Measurements from ENCODE around the gene GALNT18. TPM values are rescaled to one million over a fixed set of nuclear protein-coding genes. Genes with fewer than 3 reads are reported as not detected.

The GALNT18 gene
- total RNA-seq, 1 donor from 2014 or later: 24.4 TPM

GRCh38 chr11:11312738-11313137 is 309.1 kb downstream of the GALNT18 start:
- no peak overlapping the region for H3K27ac ChIP-seq (replicated peaks)
- H3K36me3 ChIP-seq: peaks cover 6% of the 10 kb centered on the region
- no peak for DNase-seq
- no peaks in the 10 kb centered on the region for H3K9me3 ChIP-seq (replicated peaks)
- TF ChIP-seq, protein P1, sequence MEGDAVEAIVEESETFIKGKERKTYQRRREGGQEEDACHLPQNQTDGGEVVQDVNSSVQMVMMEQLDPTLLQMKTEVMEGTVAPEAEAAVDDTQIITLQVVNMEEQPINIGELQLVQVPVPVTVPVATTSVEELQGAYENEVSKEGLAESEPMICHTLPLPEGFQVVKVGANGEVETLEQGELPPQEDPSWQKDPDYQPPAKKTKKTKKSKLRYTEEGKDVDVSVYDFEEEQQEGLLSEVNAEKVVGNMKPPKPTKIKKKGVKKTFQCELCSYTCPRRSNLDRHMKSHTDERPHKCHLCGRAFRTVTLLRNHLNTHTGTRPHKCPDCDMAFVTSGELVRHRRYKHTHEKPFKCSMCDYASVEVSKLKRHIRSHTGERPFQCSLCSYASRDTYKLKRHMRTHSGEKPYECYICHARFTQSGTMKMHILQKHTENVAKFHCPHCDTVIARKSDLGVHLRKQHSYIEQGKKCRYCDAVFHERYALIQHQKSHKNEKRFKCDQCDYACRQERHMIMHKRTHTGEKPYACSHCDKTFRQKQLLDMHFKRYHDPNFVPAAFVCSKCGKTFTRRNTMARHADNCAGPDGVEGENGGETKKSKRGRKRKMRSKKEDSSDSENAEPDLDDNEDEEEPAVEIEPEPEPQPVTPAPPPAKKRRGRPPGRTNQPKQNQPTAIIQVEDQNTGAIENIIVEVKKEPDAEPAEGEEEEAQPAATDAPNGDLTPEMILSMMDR (IDR thresholded peaks at IDR 0.05; ENCODE audit: borderline replicate concordance): no peak
- H3K4me1 ChIP-seq: peaks cover 35% of the 10 kb centered on the region
- H3K4me3 ChIP-seq: no peak overlapping the region
- H3K27me3 ChIP-seq (ENCODE audit: low read depth): no peaks in the 10 kb centered on the region
- intact Hi-C loops (cut with micrococcal nuclease): no loop called here

- TF ChIP-seq, protein P1 (IDR thresholded peaks at IDR 0.05; ENCODE audit: borderline replicate concordance): no peak
- H3K27ac ChIP-seq (replicated peaks): no peak overlapping the region
- DNase-seq: no peak
- intact Hi-C loops (cut with micrococcal nuclease): no loop called here
- H3K27me3 ChIP-seq (ENCODE audit: low read depth): no peaks in the 10 kb centered on the region
- no peaks in the 10 kb centered on the region for H3K9me3 ChIP-seq (replicated peaks)
- H3K4me1 ChIP-seq: peaks cover 35% of the 10 kb centered on the region
- no peaks in the 10 kb centered on the region for H3K36me3 ChIP-seq
- H3K4me3 ChIP-seq: no peak overlapping the region
Measured at GRCh38 chr11:11311169-11311568, 310.6 kb downstream of the GALNT18 start.

GRCh38 chr11:11309906-11310305 is 311.9 kb downstream of the GALNT18 start:
- no peaks in the 10 kb centered on the region for H3K27me3 ChIP-seq (ENCODE audit: low read depth)
- H3K9me3 ChIP-seq (replicated peaks): no peaks in the 10 kb centered on the region
- no peak for DNase-seq
- intact Hi-C loops (cut with micrococcal nuclease): no loop called here
- peaks cover 35% of the 10 kb centered on the region for H3K4me1 ChIP-seq
- H3K27ac ChIP-seq (replicated peaks): no peak overlapping the region
- no peaks in the 10 kb centered on the region for H3K36me3 ChIP-seq
- TF ChIP-seq, protein P1 (IDR thresholded peaks at IDR 0.05; ENCODE audit: borderline replicate concordance): no peak
- H3K4me3 ChIP-seq: no peak overlapping the region

- H3K4me3 ChIP-seq: no peak overlapping the region
- TF ChIP-seq, protein P1 (IDR thresholded peaks at IDR 0.05; ENCODE audit: borderline replicate concordance): no peak
- no peak overlapping the region for H3K27ac ChIP-seq (replicated peaks)
- DNase-seq: no peak
- intact Hi-C loops (cut with micrococcal nuclease): no loop called here
- no peaks in the 10 kb centered on the region for H3K36me3 ChIP-seq
- no peaks in the 10 kb centered on the region for H3K9me3 ChIP-seq (replicated peaks)
- no peaks in the 10 kb centered on the region for H3K27me3 ChIP-seq (ENCODE audit: low read depth)
- peaks cover 19% of the 10 kb centered on the region for H3K4me1 ChIP-seq
Measured at GRCh38 chr11:11308249-11308648, 313.6 kb downstream of the GALNT18 start.

GRCh38 chr11:11306855-11307254 is 314.9 kb downstream of the GALNT18 start:
- intact Hi-C loops (cut with micrococcal nuclease): no loop called here
- peaks cover 8% of the 10 kb centered on the region for H3K4me1 ChIP-seq
- H3K27me3 ChIP-seq (ENCODE audit: low read depth): no peaks in the 10 kb centered on the region
- H3K36me3 ChIP-seq: peaks cover 7% of the 10 kb centered on the region
- H3K27ac ChIP-seq (replicated peaks): no peak overlapping the region
- TF ChIP-seq, protein P1 (IDR thresholded peaks at IDR 0.05; ENCODE audit: borderline replicate concordance): no peak
- no peak overlapping the region for H3K4me3 ChIP-seq
- DNase-seq: no peak
- H3K9me3 ChIP-seq (replicated peaks): no peaks in the 10 kb centered on the region

DNA sequence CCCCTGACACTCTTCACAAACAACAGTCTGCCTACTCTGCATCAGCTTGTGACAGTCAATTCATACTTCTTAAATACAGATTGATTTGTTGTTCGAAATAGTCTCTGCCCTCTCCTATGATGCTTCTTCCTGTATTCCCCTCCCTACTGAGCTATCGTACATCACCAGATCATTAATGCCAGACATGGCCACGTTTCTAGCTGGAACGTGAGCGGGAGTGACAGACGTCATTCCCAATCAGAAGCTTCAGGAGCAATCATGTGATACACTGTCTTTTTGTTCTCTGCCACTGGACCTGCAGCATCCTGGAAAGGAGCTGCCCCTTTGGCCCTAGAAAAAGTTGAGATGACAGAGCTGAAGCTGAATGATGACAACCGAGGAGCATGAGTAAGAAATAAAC is 317.3 kb downstream of the GALNT18 start:
- H3K27ac ChIP-seq (replicated peaks): no peak overlapping the region
- DNase-seq: no peak
- intact Hi-C loops (cut with micrococcal nuclease): no loop called here
- no peak overlapping the region for H3K4me3 ChIP-seq
- no peaks in the 10 kb centered on the region for H3K4me1 ChIP-seq
- H3K36me3 ChIP-seq: peaks cover 7% of the 10 kb centered on the region
- no peaks in the 10 kb centered on the region for H3K27me3 ChIP-seq (ENCODE audit: low read depth)
- TF ChIP-seq, protein P1 (IDR thresholded peaks at IDR 0.05; ENCODE audit: borderline replicate concordance): no peak
- no peaks in the 10 kb centered on the region for H3K9me3 ChIP-seq (replicated peaks)
